A673 (cell line): Measurements from ENCODE around the gene MPP1.

Experiments
- EZH2 ChIP-seq: fragments of 200-600 bp; sonication (generic); IDR thresholded peaks from 2 replicates; pipeline ENCODE4 v1.6.1; 2017; ENCODE audit warnings: borderline replicate concordance, low read depth, mild to moderate bottlenecking, mixed read lengths, antibody characterized with exemption, low read length; ENCODE audit not compliant: poor library complexity, severe bottlenecking
- TF ChIP-seq, protein P1 (sequence below): fragments of 300-800, 200-600 bp; sonication (generic); conservative IDR thresholded peaks from 2 replicates; pipeline ENCODE4 v1.5.1; 2017; ENCODE audit warnings: low read depth, mild to moderate bottlenecking, antibody characterized with exemption, low read length, moderate library complexity, mixed read lengths

DNA sequence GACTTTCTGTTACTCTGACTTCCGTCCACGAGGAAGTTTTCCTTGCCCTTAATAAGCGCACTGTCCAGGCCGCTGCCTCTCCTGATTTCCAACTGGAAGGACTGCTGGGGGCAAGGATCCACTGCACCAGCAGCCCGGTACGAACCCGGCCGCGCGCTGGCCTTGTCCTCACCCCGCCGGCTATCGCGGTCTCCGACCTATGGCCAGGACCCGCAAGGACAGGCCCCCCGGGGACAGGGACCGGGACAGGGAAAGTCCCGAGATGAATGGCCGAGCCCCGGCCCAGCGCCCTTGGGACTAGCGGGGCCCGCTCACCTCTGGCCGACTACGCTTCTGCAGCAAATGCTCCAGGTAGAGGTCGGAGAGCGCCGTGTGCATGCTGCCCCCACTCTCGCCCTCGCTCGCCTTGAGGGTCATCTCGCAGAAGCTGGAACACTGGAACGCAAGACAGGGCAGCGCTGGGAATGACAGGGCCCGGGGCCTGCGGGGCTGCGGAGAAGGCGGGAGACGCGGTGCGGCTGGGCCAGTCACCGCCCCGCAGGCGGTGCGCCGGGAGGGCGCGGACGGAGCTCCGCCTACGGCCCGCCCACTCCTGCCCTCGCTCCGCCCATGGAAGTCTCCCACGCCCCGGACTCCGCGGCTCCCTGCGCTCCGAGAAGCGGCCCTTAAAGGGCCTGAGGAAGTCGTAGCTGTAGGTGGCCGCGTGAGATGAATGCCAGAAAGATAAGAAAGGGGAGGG lies at the start of gene MPP1:
- TF ChIP-seq, protein P1, sequence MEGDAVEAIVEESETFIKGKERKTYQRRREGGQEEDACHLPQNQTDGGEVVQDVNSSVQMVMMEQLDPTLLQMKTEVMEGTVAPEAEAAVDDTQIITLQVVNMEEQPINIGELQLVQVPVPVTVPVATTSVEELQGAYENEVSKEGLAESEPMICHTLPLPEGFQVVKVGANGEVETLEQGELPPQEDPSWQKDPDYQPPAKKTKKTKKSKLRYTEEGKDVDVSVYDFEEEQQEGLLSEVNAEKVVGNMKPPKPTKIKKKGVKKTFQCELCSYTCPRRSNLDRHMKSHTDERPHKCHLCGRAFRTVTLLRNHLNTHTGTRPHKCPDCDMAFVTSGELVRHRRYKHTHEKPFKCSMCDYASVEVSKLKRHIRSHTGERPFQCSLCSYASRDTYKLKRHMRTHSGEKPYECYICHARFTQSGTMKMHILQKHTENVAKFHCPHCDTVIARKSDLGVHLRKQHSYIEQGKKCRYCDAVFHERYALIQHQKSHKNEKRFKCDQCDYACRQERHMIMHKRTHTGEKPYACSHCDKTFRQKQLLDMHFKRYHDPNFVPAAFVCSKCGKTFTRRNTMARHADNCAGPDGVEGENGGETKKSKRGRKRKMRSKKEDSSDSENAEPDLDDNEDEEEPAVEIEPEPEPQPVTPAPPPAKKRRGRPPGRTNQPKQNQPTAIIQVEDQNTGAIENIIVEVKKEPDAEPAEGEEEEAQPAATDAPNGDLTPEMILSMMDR = no peak
- no peak for TF ChIP-seq EZH2
